ENCODE data around the gene RPS28.

DNA sequence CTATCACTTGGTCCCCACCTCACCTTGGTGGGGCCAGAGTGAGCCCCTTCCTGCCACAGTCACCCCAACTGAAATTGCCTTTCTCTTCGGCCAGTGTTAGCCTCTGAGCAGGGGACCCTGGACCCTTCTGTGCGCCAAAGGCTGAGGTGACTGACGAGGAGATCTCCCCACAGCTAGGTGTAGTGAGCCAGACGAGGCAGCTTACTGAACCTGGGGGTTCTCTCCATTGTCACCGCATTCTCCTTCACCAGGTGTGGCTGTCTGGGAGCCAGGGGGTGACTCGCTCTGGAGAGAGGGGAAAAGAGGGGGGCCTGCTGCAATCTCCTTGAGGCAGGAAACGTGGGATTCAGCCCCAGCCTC, 1.3 kb downstream of the RPS28 start:
- no peak for TF ChIP-seq POLR2A (IDR thresholded peaks at IDR 0.05)
- TF ChIP-seq POLR2AphosphoS5 (IDR thresholded peaks at IDR 0.05): no peak
- TF ChIP-seq, protein P1, sequence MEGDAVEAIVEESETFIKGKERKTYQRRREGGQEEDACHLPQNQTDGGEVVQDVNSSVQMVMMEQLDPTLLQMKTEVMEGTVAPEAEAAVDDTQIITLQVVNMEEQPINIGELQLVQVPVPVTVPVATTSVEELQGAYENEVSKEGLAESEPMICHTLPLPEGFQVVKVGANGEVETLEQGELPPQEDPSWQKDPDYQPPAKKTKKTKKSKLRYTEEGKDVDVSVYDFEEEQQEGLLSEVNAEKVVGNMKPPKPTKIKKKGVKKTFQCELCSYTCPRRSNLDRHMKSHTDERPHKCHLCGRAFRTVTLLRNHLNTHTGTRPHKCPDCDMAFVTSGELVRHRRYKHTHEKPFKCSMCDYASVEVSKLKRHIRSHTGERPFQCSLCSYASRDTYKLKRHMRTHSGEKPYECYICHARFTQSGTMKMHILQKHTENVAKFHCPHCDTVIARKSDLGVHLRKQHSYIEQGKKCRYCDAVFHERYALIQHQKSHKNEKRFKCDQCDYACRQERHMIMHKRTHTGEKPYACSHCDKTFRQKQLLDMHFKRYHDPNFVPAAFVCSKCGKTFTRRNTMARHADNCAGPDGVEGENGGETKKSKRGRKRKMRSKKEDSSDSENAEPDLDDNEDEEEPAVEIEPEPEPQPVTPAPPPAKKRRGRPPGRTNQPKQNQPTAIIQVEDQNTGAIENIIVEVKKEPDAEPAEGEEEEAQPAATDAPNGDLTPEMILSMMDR (IDR thresholded peaks at IDR 0.05): no peak
- no peak for TF ChIP-seq EP300 (IDR thresholded peaks at IDR 0.05; ENCODE audit: low read depth)

Measured in transverse colon (tissue), 4 donors.